Epidermal melanocyte (primary cell): Measurements from ENCODE around the gene TECR.
"Not testable (repeated sequence)": the region's sequence is repeated elsewhere in the genome, so short reads cannot be mapped to it uniquely, and the experiment has no call there.

ENCODE experiments used
- DNase-seq: peaks from one replicate; pipeline ENCODE4 v3.0.0; 2011; ENCODE audit warnings: low spot score; ENCODE audit not compliant: insufficient read length

TECR gene

DNA sequence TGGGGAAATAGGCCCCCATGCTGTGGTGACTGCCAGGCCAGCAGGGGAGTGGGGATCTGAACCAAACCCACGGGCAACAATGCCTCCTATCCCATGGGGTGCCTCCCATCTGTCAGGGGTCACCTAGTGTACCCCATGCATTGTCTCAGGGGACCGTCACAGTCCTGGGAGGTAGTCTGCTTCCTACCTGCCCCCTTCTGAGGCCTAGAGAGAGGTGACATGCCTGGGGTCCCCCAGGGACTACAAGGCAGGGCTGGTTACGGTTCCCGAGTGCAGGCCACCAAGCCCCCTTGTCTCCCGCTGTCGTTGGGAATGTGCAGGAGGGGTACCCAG lies 31.3 kb downstream of the TECR start:
- DNase-seq: no peak

DNA sequence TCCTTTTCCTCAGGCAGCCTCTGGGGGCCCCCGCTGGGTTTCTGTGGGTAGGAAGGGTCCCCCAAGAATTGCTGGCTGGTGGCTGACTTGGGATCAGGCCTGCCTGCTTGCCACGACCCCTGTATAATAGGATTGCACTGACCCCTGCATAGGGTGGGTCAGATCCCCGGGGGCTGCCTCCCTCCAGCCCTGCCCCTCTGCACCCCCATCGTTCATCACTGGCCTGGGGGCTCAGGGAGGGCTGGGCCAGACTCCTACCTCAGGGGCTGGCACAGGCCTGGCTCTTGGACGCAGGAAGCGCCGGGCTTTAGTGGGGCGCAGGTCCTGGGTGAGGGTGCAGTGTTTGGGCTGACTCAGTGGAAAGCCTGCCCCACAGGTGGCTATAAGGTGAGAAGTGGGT lies 31.9 kb downstream of the TECR start:
- no peak for DNase-seq

- no peak for DNase-seq
Measured at GRCh38 chr19:14561847-14562351, 32.5 kb downstream of the TECR start.

DNA sequence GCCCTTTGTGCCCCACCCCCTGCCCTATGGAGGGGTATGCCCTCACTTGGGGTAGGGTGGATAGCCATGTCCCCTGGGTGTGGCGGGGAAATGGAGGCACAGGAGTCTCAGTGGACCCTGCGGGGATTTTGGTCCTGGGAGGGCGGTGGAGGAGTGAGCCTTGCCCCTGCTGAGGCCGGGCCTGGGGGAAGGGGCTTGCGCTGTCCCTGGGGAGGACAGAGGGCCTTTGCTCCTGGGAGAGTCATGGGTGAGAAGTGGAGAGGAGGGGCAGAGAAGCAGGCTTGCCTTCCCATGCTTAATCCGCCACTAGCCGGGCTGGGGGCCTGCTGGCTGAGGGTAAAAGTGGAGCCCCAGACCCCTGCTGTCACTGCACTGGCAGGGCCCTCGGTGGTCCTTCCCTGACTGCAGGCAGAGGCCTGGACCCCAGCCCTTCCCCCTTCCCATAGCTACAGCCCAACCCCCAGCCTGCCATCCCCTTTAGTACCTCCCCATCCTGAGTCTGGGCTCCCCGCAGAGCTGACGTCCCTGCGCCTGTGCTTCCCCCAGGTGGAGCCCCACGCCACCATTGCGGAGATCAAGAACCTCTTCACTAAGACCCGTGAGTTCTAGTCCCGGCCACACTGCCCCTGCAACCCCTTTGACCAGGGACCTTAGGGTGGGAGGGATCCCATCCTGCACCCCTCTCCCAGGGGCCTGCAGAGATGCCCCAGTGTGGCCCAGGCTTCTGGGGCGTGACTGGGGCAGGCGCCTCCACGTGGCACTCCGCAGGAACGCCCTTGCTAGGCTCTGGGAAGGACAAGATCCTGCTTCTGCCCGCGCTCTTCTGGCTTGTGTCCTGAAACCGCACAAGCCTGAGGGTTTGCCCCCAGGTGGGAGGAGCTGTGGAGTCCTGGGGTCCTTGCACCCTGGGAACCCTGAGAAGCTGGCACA lies 33.5 kb downstream of the TECR start:
- DNase-seq: no peak

DNA sequence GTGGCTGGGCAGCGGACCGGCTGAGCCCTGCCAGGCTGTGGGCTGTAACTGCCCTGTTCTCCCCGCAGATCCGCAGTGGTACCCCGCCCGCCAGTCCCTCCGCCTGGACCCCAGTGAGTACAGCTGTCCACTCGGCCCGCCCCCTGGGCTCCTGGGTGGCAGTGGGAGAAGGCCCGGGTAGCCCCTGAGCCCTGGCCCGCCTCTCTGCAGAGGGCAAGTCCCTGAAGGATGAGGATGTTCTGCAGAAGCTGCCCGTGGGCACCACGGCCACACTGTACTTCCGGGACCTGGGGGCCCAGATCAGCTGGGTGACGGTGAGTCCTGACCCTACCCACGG lies 34.2 kb downstream of the TECR start:
- no peak for DNase-seq

DNA sequence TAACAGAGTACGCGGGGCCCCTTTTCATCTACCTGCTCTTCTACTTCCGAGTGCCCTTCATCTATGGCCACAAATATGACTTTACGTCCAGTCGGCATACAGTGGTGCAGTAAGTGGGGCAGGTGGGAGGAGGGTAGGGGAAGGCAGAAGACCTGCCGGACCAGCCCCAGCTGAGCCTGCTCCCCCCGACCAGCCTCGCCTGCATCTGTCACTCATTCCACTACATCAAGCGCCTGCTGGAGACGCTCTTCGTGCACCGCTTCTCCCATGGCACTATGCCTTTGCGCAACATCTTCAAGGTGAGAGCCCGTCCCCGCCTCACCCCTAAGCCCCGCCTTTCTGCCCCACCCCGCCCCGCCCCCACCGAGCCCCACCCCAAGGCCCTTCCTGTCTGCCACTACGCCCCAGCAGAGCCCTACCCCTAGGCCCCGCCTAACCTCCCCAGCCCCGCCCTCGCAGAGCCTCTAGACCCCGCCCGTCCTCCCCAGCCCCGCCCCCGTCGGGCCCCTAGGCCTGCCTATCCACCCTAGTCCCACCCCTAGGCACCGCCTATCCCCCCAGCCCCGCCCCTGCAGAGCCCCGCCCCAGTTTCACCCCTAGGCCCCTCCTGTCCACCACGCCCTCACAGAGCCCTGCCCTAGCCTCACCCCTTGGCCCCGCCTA lies 34.7 kb downstream of the TECR start:
- no peak for DNase-seq

DNA sequence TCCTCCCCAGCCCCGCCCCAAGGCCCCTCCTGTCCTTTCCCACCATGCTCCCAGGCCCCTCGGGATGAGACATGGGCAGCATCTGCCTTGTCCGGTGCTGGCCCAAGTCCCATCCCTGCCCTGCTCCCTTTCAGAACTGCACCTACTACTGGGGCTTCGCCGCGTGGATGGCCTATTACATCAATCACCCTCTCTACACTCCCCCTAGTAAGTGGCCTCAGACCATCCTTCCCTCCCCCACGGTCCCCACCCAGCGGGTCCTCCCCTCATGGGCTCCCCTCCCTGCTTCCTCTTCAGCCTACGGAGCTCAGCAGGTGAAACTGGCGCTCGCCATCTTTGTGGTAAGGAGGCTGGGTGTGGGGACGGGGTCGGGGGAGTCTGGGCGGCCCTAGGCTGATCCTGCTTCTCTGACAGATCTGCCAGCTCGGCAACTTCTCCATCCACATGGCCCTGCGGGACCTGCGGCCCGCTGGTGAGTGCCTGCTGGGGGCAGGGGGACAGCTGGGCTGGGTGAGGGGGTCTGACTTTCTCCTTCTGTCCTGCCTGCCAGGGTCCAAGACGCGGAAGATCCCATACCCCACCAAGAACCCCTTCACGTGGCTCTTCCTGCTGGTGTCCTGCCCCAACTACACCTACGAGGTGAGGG lies 35.4 kb downstream of the TECR start:
- DNase-seq: not testable (repeated sequence)

DNA sequence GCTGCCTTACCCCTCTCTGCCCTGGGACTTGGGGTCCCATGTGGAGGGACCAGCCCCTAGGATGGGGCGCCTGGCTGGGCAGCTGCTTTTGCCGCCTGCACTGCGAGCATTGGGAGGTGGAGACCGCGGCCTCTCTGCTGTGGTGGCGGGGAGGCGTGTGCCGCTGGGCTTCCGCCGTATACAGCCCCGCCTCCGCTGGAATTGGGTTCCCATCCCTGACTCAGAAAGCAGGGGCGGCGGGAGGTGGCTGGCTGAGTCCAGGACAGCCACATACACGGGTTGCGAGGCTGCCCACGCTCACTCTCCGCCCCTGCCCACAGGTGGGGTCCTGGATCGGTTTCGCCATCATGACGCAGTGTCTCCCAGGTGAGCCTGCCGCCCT lies 35.9 kb downstream of the TECR start:
- no peak for DNase-seq

DNA sequence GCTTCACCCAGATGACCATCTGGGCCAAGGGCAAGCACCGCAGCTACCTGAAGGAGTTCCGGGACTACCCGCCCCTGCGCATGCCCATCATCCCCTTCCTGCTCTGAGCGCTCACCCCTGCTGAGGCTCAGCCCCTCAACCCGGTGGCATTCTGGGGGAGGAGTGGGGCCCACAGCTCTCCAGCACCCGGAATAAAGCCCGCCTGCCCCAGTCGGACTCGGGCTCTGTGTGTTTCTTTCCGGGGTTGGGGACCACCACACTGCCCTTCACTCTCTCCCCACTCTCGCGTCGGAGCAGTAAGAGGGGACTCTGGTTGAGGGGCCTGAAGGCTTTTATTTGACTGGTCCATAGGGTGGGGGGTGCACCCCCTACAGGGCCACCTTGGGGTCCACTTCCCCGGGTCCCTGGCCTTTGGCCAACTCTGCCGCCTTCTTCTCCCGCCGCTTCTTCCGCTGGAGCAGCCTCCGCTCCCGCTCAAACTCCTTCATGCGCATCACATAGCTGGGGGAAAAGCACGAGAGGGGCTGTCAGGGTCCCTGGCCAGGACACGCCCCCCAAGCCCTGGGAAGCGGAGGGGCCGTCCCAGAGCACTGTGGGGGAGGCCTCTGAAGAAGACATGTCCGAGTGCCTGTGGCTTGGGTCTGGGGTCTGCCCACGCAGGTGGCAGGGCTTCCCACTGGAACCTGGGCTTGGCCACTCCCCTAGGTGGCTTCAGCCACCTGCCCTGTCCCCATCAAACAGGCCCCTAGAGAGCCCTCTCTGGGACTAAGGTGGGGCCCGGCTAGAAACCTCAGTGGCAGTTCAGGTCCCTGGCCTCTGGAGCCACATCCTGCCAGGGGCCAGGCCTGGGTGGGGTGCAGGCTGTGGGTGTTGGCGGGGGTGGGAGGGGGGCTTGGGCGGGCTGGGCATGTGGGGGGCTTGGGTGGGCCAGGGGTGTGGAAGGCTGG lies 36.6 kb downstream of the TECR start:
- DNase-seq: no peak

- DNase-seq: no peak
Measured at GRCh38 chr19:14566712-14567077, 37.3 kb downstream of the TECR start.

DNA sequence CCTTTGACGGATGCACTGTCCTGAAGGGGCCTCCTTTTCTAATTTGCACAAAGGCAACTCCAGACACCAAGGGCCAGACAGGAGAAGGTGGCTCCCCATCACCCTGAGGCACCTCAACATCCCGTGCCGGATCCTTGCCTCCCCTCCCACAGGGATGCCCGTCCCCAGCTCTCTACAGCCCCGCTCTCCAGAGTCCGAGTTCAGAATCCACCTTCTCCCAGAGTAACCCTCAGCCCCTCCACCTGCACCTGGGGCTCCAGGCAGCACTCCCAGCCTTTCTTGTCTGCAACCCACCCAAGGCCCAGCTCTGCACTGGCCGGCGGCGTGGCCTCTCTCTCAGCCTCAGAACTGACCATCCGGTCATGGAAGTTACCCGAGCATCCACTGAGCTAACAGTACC lies 37.7 kb downstream of the TECR start:
- no peak for DNase-seq

- DNase-seq: no peak
Measured at GRCh38 chr19:14570864-14571527, 41.6 kb downstream of the TECR start.

DNA sequence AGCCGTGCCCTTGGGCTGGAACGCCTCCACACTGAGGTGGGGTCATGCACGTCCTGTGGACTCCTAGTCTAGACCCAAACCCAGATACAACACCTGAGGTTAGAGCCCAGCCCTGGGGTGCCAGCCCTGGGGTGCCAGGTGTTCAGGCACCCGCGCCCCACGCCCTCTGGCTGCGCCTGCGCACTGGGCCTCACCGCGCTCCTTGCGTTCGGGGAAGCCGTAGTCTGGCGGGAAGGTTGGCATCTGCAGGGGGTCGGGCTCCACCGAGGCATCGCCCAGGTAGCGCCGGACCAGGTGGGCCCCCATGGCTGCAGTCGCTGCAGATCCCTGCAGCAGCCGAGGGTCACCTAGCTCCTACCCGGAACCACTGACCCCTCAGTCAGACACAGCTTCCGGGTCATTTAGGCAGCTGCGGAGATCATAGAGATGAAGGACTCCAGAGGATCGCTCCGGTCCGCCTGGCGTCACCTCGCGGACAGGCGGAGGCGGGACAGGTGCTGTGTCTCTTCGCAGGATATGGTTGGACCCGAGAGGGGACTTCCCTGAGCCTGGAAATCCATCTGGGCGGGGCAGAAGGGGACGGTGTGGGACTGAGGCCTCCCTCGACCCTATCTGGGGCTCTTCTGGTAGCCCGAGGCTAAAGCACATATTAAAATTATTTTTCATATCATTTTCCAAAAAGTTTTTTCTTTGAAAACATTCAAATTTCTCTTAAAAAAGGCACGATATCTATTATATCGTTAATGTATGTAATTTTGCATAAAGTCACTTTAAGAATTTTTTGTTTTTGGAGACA lies 42.5 kb downstream of the TECR start, which contains the start of gene NDUFB7:
Gene NDUFB7 (minus strand): TSS at position 372 of the 796 bp plus-strand sequence. CDS start 66 bp downstream, at position 306.
- peak; percentile 88 for DNase-seq

DNA sequence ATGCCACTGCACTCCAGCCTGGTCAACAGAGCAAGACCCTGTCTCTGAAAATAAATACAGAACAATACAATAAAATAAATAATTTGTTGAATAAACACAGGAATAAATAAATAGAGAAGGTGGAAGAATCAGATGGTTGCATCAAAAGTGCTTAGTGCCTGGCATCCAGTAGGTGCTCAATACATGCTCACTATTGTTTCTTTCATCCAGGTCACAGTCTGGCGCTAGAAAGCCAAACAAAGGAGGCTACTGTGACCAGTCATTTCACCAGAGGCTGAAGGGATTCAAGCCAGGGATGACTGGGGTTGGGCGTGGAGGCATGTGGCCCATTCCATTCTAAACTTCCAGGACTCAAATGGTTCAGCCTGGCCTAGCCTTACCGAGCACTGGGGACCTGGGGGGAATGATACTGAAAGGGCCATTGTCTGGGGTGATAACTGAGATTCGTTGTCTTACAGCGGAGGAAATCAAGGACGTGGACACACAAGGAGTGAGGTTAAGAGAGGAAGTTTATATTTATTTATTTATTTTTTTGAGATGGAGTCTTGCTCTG lies 46.1 kb downstream of the TECR start:
- no peak for DNase-seq

DNA sequence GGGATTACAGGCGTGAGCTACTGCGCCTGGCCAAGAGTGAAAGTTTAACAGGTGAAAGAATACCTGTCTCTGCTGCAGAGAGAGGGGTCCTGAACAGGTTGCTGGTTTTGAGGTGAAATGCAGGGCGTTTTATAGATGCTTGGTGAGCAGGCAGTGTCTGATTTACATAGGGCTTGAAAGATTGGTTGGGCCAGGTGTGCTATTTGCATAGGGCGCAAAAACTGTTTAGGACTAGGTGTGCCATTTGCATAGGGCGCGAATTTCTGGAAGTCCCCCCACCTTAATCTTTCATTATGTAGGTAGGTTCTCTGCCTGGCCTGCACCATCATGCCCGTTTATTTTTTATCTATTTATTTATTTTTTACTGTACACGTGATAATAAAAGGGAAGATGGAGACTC lies 47.0 kb downstream of the TECR start:
- DNase-seq: no peak

- no peak for DNase-seq
Measured at GRCh38 chr19:14577264-14577663, 47.9 kb downstream of the TECR start.

GRCh38 chr19:14577885-14578427 lies 48.6 kb downstream of the TECR start:
- no peak for DNase-seq

DNA sequence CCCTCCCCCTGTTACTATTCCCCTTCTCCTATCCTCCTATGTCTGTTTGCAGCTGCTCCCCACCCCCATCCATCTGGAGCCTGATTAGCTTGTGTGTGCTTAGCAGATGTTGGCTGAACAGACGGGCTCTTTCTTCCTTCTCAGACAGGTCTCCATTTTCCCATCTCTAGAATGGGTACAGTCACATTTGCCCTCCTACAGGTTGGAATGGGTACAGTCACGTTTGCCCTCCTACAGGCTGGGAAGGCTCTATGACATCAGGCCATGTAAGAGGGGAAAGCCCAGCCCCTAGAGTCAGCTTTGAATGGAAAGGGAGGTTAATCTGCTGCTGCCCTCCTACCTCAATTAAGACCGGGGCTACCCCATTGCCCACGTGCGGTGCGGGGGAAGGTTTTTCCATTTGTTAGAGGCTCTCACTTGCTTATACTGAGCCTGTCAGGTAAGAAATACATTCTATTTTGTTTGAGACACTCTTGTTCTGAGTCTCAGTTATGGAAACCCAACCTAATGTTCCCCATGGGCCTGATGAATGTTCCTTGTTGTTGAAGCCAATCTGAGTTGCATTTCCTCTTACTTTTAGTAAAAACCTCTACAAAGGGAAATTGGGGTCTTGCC lies 51.3 kb downstream of the TECR start:
- DNase-seq: no peak

DNA sequence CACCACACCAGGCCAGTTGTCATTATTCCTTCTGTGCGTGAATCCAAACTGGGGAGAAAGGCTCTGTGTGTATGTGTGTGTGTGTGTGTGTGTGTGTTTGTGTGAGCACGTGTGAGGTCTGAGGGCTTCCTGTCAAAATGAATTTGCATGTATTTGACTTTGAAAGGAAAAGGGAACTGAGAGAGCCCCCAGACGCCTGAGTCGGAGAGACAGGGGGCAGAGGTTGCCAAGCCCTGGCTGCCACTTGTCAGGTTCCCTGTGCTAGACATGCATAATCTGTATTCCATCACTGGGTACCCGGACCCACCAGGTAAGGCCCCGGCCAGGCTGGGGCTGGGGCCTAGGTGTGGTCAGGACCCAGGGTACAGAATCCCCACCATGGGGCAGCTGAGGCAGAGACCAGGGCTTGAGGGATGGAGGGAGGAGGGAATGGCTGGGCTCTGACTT lies 53.5 kb downstream of the TECR start, which contains the start of gene CLEC17A:
Gene CLEC17A (plus strand): TSS at position 191 of the 447 bp plus-strand sequence. CDS start 77 bp downstream, at position 268.
- DNase-seq: no peak
